Activated T-cell treated with anti-CD3 and anti-CD28 coated beads for 1 hour (primary cell): Measurements from ENCODE around the gene HS3ST5.
"Not testable (repeated sequence)": the region's sequence is repeated elsewhere in the genome, so short reads cannot be mapped to it uniquely, and the experiment has no call there.

Source experiments
- DNase-seq: peaks from one replicate; pipeline ENCODE4 v3.0.0-alpha.2; 2020; ENCODE audit warnings: low read depth

Gene HS3ST5

DNA sequence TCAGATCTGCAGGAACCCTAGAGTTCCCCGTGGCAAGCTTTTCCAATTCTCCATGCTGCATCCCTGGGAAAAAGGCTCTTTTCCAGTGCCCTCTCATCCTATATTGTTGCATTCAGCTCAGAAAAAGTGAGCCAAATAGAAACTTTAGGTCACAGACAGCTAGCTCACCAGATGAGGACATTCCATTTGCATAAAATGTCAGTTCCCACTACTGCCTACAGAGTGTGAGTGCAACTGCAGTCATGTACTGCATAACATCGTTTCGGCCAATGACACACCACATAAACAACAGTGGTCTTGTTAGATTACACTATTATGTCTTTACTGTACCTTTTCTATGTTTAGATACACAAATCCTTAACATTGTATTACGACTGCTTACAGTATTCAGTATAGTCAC lies 8.6 kb downstream of the HS3ST5 start:
- DNase-seq: no peak

DNA sequence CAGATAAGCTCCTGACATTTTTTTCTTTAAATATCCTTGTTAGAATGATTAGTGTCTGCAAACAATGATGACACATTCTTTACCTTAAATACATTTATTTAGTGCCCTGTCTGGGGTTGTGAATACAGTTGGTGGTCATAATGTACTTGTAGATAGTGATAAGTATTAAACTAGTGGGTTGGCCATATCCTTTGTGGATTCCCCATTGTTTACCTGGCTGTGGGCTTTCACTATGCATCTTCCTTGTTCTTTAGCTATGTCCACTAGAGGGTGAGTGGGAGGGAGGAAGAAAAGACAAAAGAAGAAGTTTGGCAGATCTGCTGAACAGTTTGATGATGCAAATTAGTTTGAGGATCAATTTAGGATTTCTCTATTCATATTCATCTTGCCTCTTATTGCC lies 15.7 kb downstream of the HS3ST5 start:
- DNase-seq: no peak

DNA sequence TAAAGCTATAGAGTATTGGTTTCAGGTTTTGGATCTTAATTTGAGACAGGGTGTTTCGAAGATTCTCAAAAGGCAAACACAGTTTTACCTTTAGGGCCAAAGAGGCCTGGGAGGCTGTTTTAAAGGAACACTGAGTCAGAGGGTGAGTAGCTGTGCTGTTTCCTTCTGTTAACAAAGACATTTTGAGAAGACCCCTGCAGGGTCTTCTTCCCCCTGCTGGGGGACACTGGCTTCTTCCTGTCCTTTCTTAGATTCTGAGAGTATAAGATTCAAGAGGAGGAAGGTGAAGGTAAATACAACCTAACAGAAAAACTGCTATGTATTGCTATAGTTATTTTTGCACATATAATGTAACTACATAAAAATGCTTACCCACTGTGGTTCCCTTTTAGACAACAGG lies 19.0 kb downstream of the HS3ST5 start:
- DNase-seq: no peak

- DNase-seq: no peak
Observed at GRCh38 chr6:114319749-114320148, 23.1 kb downstream of the HS3ST5 start.

GRCh38 chr6:114315831-114316595 lies 26.8 kb downstream of the HS3ST5 start:
- DNase-seq: no peak

GRCh38 chr6:114313816-114314215 lies 29.0 kb downstream of the HS3ST5 start:
- not testable (repeated sequence) for DNase-seq

DNA sequence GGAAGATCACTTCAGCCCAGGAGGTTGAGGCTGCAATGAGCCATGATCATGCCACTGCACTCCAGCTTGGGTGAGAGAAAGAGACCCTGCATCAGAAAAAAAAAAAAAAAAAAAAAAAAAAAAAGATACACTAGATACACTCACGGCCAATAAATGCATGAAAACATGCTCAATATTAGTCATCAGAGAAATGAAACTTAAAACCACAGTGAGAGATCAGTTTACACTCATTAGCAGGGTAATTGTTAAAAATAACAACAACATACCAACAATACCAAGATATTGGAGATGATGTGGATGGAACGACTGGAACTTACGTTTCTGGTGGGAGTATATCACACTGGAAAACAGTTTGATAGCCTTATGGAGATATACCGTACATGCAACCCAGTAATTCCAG lies 29.9 kb downstream of the HS3ST5 start:
- no peak for DNase-seq

DNA sequence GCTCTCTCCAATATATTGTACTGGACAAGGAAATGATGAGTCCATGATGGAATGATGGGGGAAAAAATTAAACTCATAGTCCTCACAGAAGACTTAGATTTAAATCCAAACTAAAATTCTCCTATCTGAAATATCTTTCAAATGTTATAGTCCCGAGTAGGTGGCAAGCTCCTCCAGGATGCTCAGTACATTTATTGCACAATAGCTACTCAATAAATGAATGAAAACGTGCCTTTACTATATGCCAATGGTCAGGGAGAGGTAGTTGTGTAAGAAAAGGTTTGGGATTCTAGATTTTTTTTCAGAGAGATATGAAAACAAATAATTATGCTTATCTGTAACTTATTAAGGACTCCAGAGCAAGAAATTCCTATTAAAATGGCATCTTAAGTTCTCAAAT lies 32.8 kb downstream of the HS3ST5 start:
- no peak for DNase-seq

GRCh38 chr6:114304304-114304887 lies 38.4 kb downstream of the HS3ST5 start:
- no peak for DNase-seq

DNA sequence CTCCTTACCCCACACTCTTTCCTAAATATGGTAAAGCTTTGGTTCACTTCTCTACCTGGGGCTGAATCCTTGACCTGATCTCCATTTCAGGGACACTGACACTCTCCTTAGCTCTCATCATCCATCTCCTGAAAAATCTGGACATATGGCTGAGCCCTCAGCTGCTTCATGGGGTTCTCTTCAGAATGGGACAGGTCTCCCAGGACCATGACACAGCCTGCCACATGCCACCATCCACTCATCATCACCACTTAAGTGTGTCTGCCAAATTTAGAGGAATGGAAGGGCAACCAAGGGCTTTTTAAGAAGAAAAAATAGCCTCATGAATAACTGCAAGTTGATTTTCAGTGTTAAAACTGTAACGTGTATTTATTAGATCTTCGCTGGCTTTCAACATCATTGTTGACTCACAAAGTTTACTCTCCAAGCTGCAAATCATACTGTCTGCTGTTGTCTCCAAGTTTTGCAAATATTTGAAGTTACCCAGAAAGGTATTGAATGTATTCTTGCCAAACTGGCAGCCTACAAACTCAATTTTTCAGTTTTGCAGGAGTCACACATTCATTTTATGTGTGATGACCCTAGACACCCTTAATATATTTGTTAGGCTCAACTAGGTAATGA lies 41.1 kb downstream of the HS3ST5 start:
- DNase-seq: no peak

DNA sequence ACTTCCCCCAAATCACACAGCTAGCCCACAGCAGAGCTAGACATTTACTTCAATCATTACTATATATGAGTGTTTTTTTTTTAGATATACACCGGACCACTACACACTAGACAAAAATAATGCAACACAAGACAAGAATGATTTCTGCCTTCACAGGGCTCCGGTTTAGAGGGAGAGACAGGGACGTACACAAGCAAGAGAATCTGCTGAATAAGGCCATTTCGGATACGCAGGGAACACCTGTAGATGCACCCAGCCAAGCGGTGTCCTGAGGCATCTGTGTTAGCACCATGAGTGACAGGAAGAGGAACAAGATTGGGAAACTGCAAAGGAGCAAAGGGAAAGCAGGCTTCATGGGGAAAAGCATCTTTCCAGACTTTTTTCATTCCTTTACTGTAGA lies 45.7 kb downstream of the HS3ST5 start:
- no peak for DNase-seq

GRCh38 chr6:114292431-114292830 lies 50.4 kb downstream of the HS3ST5 start:
- no peak for DNase-seq

GRCh38 chr6:114291428-114291827 lies 51.4 kb downstream of the HS3ST5 start:
- DNase-seq: no peak

DNA sequence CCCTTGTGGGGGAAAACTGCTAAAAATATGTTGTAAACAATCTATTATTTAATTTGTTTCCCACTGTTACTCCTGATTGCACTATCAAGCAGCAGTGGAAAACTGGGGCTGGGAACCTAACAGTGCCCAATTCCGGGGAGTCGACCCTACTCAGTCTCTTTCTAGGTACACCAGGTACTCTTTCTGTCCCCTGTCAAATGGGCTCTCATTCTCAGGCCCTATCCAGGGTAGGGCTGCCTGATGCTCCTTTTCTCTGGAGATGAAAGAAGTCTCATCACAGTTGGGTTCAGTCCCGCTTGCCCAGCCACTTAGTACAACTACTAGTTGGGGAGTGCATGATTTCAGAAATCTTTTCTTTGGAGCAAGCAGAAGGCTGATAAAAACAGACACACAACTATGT lies 52.0 kb downstream of the HS3ST5 start:
- DNase-seq: no peak

DNA sequence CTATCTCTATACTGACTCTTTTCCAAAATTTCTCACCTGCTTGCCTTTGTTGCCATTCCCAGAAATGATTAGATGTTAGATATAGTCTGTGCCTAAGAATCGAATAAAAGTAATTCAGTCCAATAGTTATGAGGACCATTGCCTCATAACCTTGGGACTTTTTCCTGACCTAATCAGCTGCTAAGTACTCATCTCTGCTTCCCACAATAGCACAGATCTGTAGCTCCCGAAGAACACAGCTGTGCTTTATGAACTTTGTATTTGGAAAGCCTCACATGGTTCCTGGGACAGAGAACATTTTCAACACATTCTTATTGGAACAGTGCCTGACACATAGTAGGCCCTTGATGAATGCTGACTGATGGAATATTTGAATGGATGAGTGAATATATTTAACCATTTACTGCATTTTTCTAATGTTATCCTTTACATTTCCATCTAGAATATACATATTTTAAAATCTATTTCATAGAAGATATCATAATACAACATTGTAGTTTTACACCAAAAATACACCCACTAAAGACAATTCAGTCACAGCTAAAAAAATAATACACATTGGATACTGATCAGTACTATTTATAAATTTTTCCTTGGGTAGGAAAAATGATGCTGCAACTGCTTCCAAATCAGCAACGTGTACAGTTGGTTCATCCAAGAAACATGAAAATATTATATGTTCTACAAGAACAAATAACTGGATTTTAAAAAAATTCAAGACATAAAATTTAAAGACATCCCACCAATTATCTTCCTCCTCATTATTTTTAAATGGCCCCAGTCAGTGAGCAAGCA lies 53.9 kb downstream of the HS3ST5 start:
- no peak for DNase-seq

DNA sequence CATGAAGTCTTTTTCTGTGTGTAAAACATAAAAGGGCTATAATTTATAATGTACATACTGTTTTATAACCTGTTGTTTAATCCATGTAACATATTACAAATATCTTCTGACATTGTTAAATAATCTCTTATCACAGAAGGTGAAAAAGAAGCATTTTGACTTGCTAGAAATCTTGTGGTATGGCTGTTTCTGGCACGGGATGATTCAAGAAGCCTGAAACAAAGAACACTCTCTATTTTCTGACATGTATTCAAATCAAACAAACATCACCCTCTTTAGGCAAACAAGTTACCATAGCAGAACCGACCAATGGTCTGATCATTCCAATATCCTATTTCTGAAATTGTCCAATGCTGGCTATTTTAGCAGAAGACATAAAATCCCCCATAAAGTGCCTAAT lies 55.4 kb downstream of the HS3ST5 start:
- no peak for DNase-seq

- DNase-seq: no peak
Observed at GRCh38 chr6:114286211-114286610, 56.6 kb downstream of the HS3ST5 start.

DNA sequence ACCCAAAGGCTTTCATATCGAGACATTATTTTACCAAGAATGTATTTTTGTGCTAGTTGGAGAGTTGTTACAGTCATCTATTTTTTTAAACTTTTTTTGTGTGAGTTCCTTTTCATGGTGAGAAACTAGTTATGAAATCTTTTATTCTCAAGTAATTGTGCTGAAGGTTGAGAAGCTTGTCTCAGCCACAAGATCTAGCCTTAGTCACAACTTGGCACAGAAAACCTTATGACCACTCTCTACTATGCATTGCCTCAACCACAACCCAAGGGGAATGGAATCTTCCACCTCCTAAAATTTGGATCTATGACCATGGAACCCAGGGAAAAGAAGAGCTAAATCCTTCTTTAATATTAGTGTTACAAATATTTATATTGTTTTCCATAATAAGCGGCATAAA lies 58.5 kb downstream of the HS3ST5 start:
- no peak for DNase-seq

- DNase-seq: no peak
Observed at GRCh38 chr6:114282292-114282691, 60.5 kb downstream of the HS3ST5 start.

- no peak for DNase-seq
Observed at GRCh38 chr6:114281496-114281895, 61.3 kb downstream of the HS3ST5 start.

DNA sequence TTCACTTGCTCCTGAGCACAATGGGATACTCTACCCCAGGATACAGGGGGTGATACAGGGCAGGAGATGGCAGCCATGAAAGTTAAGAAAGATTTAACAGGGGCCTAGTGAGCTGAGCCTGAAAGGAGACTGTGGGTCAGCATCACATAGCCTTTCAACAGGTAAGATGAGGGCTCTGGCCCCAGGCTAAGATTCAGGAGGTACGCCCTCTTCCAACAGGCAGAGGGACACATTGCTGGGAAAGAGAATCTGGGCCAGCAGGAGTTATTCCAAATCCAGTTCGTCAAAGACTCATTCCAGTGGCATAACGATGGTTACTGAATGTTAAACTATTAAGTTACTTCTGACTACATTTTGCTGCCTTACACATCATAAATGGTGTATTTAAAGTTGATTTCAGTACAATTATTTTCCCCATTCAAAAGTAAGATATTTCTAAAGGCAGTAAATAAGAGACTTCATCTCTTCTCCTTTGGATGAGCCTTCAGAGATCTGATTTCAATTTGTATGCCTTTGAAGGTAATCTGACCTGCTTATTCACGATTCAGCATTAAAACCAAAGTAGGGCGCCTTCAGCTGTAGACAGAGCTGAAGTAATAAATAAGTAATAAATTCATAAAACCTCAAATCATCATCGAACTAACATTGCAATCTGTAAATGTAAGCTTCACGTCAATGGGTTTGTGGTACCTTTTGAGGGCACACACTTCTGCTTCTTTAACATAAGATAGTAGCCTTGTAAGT lies 62.4 kb downstream of the HS3ST5 start:
- DNase-seq: no peak

- no peak for DNase-seq
Observed at GRCh38 chr6:114277220-114277619, 65.6 kb downstream of the HS3ST5 start.
